GM21619 (cell line): Measurements from ENCODE around the gene HNRNPF.

Source experiments
- ATAC-seq: cut with Tn5 transposase; IDR thresholded peaks from one replicate; pipeline ENCODE4 v1.9.1; 2021; ENCODE audit not compliant: unreplicated experiment

Gene HNRNPF

GRCh38 chr10:43377424-43377883 is 31.5 kb downstream of the HNRNPF start:
- no peak for ATAC-seq

GRCh38 chr10:43376828-43377423 is 32.1 kb downstream of the HNRNPF start:
- ATAC-seq, result no peak

- no peak for ATAC-seq
Observed at GRCh38 chr10:43376046-43376635, 32.8 kb downstream of the HNRNPF start.

- ATAC-seq, result no peak
Observed at GRCh38 chr10:43375401-43376020, 33.5 kb downstream of the HNRNPF start.

GRCh38 chr10:43374194-43374593 is 34.8 kb downstream of the HNRNPF start:
- ATAC-seq, result no peak

GRCh38 chr10:43373461-43373860 is 35.5 kb downstream of the HNRNPF start:
- no peak for ATAC-seq

- ATAC-seq, result no peak
Observed at GRCh38 chr10:43372765-43373361, 36.1 kb downstream of the HNRNPF start.

GRCh38 chr10:43371418-43371817 is 37.6 kb downstream of the HNRNPF start, which contains the start of gene FXYD4:
Gene FXYD4, plus strand, starts transcription at chr10:43371636. Its CDS starts 2,111 bp downstream, at chr10:43373747.
- ATAC-seq, result no peak

GRCh38 chr10:43370671-43371215 is 38.2 kb downstream of the HNRNPF start:
- ATAC-seq, result no peak

- ATAC-seq, result no peak
Observed at GRCh38 chr10:43369921-43370320, 39.1 kb downstream of the HNRNPF start.

GRCh38 chr10:43365001-43365400 is 44.0 kb downstream of the HNRNPF start:
- ATAC-seq, result no peak

GRCh38 chr10:43362191-43362839 is 46.7 kb downstream of the HNRNPF start:
- peak; percentile 99 for ATAC-seq

GRCh38 chr10:43361547-43362190 is 47.3 kb downstream of the HNRNPF start:
- ATAC-seq, result peak; percentile 2

- no peak for ATAC-seq
Observed at GRCh38 chr10:43360086-43360485, 48.9 kb downstream of the HNRNPF start.

GRCh38 chr10:43355749-43356371 is 53.1 kb downstream of the HNRNPF start:
- no peak for ATAC-seq

GRCh38 chr10:43354879-43355380 is 54.1 kb downstream of the HNRNPF start:
- ATAC-seq, result no peak

GRCh38 chr10:43354330-43354635 is 54.7 kb downstream of the HNRNPF start:
- no peak for ATAC-seq

- no peak for ATAC-seq
Observed at GRCh38 chr10:43353495-43354329, 55.3 kb downstream of the HNRNPF start.

GRCh38 chr10:43352951-43353350 is 56.0 kb downstream of the HNRNPF start:
- ATAC-seq, result no peak
